IMR-90 (cell line): ENCODE data around the gene KRTAP12-3.

Source experiments
- CEBPB ChIP-seq: IDR thresholded peaks from 2 replicates; pipeline ENCODE4 v1.6.1; 2012; ENCODE audit warnings: low read depth, low read length, improper control_type of control experiment
- CHD1 ChIP-seq: IDR thresholded peaks from 2 replicates; pipeline ENCODE4 v1.6.1; 2012; ENCODE audit warnings: low read depth, low read length, improper control_type of control experiment
- CTCF ChIP-seq: conservative IDR thresholded peaks from 2 replicates; pipeline ENCODE4 v1.5.1; 2012; ENCODE audit warnings: mild to moderate bottlenecking, low read depth, low read length, improper control_type of control experiment
- MXI1 ChIP-seq: IDR thresholded peaks from 2 replicates; pipeline ENCODE4 v1.6.1; 2012; ENCODE audit warnings: low read depth, mild to moderate bottlenecking, low read length, moderate library complexity, borderline replicate concordance

GRCh38 chr21:44697811-44698734, 40.3 kb downstream of the KRTAP12-3 start:
- TF ChIP-seq CEBPB (no peak), CTCF (no peak), CHD1 (no peak), MXI1 (no peak)
